ENCODE results near the gene DISC1. TPM values are rescaled to one million over a fixed set of nuclear protein-coding genes. Genes with fewer than 3 reads are reported as not detected.

DISC1 gene
- total RNA-seq, 1 donor from 2014 or later: 12.3 TPM

GRCh38 chr1:232037774-232038388, 411.3 kb downstream of the DISC1 start:
- no peak overlapping the region for H3K27ac ChIP-seq
- H3K27me3 ChIP-seq: no peaks in the 10 kb centered on the region
- TF ChIP-seq POLR2A (IDR thresholded peaks at IDR 0.05): no peak
- TF ChIP-seq, protein P1, sequence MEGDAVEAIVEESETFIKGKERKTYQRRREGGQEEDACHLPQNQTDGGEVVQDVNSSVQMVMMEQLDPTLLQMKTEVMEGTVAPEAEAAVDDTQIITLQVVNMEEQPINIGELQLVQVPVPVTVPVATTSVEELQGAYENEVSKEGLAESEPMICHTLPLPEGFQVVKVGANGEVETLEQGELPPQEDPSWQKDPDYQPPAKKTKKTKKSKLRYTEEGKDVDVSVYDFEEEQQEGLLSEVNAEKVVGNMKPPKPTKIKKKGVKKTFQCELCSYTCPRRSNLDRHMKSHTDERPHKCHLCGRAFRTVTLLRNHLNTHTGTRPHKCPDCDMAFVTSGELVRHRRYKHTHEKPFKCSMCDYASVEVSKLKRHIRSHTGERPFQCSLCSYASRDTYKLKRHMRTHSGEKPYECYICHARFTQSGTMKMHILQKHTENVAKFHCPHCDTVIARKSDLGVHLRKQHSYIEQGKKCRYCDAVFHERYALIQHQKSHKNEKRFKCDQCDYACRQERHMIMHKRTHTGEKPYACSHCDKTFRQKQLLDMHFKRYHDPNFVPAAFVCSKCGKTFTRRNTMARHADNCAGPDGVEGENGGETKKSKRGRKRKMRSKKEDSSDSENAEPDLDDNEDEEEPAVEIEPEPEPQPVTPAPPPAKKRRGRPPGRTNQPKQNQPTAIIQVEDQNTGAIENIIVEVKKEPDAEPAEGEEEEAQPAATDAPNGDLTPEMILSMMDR (IDR thresholded peaks at IDR 0.05): no peak
- TF ChIP-seq POLR2AphosphoS5 (IDR thresholded peaks at IDR 0.05; ENCODE audit: insufficient read depth in 1 of 2, low read depth in 1 of 2): no peak
- DNase-seq (ENCODE audit: extremely low spot score in 2 of 2): no peak
- intact Hi-C loops (cut with DNase I): no loop called here
- no peaks in the 10 kb centered on the region for H3K4me1 ChIP-seq
- no peak overlapping the region for H3K4me3 ChIP-seq
- H3K9me3 ChIP-seq: no peaks in the 10 kb centered on the region
- no peaks in the 10 kb centered on the region for H3K36me3 ChIP-seq

DNA sequence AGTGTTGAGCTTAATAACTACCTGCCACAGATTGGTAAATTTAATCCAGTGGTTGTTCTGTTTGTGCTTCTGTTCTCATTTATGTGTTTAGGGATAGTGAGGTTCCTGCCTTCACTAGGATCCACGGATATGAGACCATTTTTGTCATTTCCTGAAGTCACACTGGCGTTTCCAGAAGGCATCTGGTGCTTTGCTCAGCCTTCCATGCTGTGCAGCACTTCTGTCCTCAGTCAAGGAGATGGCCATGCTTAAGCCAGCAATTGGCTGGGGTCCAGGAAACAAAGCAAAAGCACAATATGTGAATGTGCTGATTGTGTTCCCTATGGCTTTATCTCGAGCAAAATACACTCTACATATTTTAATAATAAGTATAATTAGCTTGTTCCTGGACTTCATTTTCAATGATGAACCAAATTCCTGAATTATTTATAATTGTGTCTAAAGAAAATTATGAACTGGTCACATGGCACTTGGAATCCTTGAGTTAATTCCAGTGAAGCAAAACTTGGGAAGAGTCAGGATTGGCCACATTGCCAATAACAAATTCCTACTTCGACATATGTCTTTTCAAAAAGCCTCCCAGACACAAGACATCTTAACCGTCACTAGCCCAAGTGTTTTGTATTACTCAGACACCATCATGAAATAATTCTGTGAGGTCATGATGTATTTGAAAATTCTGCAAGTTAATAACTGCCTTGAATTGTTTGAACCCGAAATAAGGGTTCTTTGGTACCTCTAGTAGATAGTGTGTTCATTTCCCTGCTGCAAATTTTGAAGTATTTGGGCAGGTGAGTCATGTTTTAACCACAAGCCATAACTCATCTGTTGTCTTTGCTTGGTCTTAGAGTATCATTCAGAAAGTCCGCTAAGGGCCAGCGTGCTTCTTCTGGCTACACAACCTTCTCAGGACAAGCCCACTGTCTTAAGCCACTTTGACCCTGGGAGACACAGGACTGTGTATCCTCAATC, 412.4 kb downstream of the DISC1 start:
- Histone ChIP-seq H3K4me1 (no peaks in the 10 kb centered on the region), H3K27ac (no peak overlapping the region), H3K9me3 (no peaks in the 10 kb centered on the region), H3K27me3 (no peaks in the 10 kb centered on the region), H3K4me3 (no peak overlapping the region), H3K36me3 (no peaks in the 10 kb centered on the region)
- DNase-seq (ENCODE audit: extremely low spot score in 2 of 2): no peak
- intact Hi-C loops (cut with DNase I): no loop called here
- no peak for TF ChIP-seq POLR2AphosphoS5 (IDR thresholded peaks at IDR 0.05; ENCODE audit: insufficient read depth in 1 of 2, low read depth in 1 of 2)

GRCh38 chr1:232040260-232040659, 413.7 kb downstream of the DISC1 start:
- TF ChIP-seq, protein P1 (IDR thresholded peaks at IDR 0.05): no peak
- TF ChIP-seq POLR2AphosphoS5 (IDR thresholded peaks at IDR 0.05; ENCODE audit: insufficient read depth in 1 of 2, low read depth in 1 of 2) (no peak), POLR2A (IDR thresholded peaks at IDR 0.05) (no peak)
- no peaks in the 10 kb centered on the region for H3K4me1 ChIP-seq
- H3K9me3 ChIP-seq: no peaks in the 10 kb centered on the region
- intact Hi-C loops (cut with DNase I): no loop called here
- H3K4me3 ChIP-seq: no peak overlapping the region
- no peak overlapping the region for H3K27ac ChIP-seq
- no peaks in the 10 kb centered on the region for H3K36me3 ChIP-seq
- no peaks in the 10 kb centered on the region for H3K27me3 ChIP-seq
- no peak for DNase-seq (ENCODE audit: extremely low spot score in 2 of 2)

DNA sequence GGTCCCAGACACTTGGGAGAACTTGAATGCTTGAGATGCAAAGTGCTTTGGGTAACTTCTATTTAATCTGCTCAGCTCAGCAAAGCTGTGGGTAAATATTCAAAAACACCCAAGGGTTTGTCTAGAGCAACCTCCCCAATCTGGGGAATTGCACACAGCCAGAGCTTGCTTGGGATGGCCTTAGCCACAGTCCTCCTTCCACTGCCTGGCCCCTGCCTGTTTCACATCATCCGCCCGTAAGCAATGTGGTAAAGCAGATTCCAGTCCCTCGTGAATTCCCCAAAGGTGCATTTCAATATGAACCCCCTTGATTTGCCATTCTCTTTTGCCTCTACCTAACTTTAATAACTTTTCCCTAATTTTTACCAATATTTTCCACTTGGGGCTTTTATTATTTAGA, 418.1 kb downstream of the DISC1 start:
- H3K36me3 ChIP-seq: no peaks in the 10 kb centered on the region
- H3K4me1 ChIP-seq: no peaks in the 10 kb centered on the region
- no peak for DNase-seq (ENCODE audit: extremely low spot score in 2 of 2)
- intact Hi-C loops (cut with DNase I): no loop called here
- no peak overlapping the region for H3K4me3 ChIP-seq
- no peaks in the 10 kb centered on the region for H3K9me3 ChIP-seq
- H3K27me3 ChIP-seq: no peaks in the 10 kb centered on the region
- no peak for TF ChIP-seq POLR2A (IDR thresholded peaks at IDR 0.05)
- TF ChIP-seq, protein P1 (IDR thresholded peaks at IDR 0.05): no peak
- no peak for TF ChIP-seq POLR2AphosphoS5 (IDR thresholded peaks at IDR 0.05; ENCODE audit: insufficient read depth in 1 of 2, low read depth in 1 of 2)
- no peak overlapping the region for H3K27ac ChIP-seq

DNA sequence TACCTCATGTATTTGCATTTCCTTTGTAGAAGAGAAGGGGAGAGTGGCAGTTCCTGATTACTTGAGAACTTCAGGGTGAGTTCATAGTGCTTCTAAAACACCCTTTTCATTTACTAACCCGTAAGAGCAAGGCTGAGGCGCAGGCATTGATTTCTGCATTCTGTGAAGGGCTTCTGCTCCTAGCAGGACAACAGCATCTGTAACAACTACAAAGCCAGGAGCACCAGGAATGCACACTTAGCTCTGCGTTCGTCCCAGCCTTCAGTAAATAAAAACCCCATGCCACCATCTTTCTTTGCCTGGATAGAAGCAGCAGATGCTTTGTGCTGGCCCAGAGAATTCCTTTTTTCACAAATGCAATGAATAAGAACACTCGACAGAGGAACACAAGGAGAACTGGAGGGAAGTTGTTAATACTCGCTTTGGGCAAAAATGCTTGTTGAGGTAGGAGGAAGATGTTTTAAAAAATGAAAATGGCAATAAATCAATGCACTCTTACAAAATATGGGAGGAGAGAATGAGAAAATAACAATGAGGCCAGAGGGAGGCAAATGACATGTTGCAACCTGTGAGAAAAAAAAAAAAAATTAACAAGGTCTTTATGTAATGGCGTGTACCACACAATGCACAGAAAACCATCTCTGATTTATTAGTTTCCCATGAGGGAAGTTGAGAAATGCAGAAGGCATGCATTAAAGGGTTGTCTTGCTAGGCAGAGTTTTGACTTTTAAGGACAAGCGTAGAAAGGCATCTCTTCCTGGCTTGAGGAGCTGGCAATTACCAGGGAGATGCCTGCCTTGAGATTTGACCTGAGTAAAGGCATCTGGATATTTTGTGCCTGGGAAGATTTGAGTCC, 418.8 kb downstream of the DISC1 start:
- intact Hi-C loops (cut with DNase I): no loop called here
- Histone ChIP-seq H3K27ac (no peak overlapping the region), H3K4me1 (no peaks in the 10 kb centered on the region), H3K4me3 (no peak overlapping the region), H3K9me3 (no peaks in the 10 kb centered on the region), H3K36me3 (no peaks in the 10 kb centered on the region), H3K27me3 (no peaks in the 10 kb centered on the region)
- DNase-seq (ENCODE audit: extremely low spot score in 2 of 2): no peak
- TF ChIP-seq POLR2A (IDR thresholded peaks at IDR 0.05) (no peak), POLR2AphosphoS5 (IDR thresholded peaks at IDR 0.05; ENCODE audit: insufficient read depth in 1 of 2, low read depth in 1 of 2) (peak in 1 of 2 donors; percentile 62)

Data from vagina (tissue), 2 donors.